ENCODE results near the gene GRIN2C. TPM values are rescaled to one million over a fixed set of nuclear protein-coding genes. Genes with fewer than 3 reads are reported as not detected.
A peak's percentile ranks its signal among the peaks of the same experiment; 100 is the strongest.
"Not testable (repeated sequence)": the region's sequence is repeated elsewhere in the genome, so short reads cannot be mapped to it uniquely, and the experiment has no call there.

Gene GRIN2C
- total RNA-seq, 2 experiments from 2014 or later, result not detected

DNA sequence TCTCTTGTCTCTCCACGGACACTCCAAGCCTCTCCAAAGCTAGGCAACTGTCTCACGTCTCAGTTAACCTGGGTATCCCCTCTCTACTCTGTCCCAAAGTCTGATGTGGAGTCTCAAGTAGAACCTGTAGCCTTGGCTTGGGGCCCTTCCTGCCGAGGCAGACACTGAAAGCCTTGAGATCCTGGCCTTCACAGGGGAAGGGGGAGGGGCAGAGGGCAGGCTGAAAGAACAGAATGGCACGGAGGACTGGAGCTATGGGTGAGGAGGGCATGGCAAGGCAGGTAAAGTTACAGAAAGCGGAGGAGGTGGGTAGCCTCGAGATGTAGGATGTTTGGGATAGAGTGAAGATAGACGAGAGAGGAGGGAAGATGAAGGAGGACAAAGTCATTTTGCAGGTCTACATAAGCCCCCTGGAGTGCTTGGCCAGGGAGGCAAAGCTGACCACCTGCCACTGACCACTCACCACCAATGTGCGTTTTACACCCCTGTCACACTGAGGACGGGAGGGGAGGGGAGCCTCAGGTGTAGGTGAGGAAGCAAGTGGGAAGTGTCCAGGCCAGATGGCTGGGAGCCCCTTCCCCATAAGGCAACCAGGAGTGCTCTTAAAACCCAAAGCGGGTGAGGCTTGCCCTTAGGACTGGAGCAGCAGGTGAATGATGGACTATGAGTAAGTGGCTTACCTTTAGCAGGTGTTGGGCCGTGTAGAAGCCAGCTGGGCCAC is 11.8 kb upstream of the GRIN2C start:
- no peaks in the 10 kb centered on the region for H3K9me3 Mint-ChIP-seq
- H3K4me1 Mint-ChIP-seq (ENCODE audit: low read depth), result peaks cover 15% of the 10 kb centered on the region
- no peaks in the 10 kb centered on the region for H3K27me3 Mint-ChIP-seq
- intact Hi-C loops (cut with micrococcal nuclease), result no loop called here
- ATAC-seq (no peak), DNase-seq (no peak)
- CTCF ChIA-PET, result interaction anchor here (1.1 to 13.9 kb wide), 3 partner anchors 10 to 80 kb away, joined by 3 to 139 read pairs (median 11); partner anchors contain the start of gene GRIN2C
- POLR2A ChIA-PET, result interaction anchor here (0.7 kb wide), 1 partner anchor 9 kb away, joined by 3 read pairs; no protein-coding TSS in a partner anchor
- no peak overlapping the region for H3K27ac Mint-ChIP-seq
- no peaks in the 10 kb centered on the region for H3K36me3 Mint-ChIP-seq (ENCODE audit: low read depth)
- TF ChIP-seq, protein P1, sequence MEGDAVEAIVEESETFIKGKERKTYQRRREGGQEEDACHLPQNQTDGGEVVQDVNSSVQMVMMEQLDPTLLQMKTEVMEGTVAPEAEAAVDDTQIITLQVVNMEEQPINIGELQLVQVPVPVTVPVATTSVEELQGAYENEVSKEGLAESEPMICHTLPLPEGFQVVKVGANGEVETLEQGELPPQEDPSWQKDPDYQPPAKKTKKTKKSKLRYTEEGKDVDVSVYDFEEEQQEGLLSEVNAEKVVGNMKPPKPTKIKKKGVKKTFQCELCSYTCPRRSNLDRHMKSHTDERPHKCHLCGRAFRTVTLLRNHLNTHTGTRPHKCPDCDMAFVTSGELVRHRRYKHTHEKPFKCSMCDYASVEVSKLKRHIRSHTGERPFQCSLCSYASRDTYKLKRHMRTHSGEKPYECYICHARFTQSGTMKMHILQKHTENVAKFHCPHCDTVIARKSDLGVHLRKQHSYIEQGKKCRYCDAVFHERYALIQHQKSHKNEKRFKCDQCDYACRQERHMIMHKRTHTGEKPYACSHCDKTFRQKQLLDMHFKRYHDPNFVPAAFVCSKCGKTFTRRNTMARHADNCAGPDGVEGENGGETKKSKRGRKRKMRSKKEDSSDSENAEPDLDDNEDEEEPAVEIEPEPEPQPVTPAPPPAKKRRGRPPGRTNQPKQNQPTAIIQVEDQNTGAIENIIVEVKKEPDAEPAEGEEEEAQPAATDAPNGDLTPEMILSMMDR (IDR thresholded peaks at IDR 0.05), result no peak
- H3K4me3 Mint-ChIP-seq, result peak overlapping the region; percentile 75

DNA sequence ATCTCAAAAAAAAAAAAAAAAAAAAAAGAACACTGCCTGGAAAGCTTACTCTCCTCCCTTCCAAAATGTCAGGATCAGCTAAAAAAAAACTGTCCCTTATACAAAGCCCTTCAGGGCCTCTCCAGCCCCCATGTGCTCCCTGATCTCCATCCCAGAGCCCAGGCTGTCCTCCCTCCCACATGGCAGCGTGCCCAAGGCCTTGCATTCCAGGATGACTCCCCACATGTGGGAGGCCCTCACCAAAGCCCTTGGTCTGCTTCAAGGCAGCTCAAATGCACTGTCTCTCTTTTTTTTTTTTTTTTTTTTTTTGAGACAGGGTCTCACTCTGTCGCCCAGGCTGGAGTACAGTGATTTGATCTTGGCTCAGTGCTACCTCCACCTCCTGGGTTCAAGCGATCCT is 10.8 kb upstream of the GRIN2C start:
- no peaks in the 10 kb centered on the region for H3K36me3 Mint-ChIP-seq (ENCODE audit: low read depth)
- ATAC-seq, result no peak
- intact Hi-C loops (cut with micrococcal nuclease), result no loop called here
- peaks cover 15% of the 10 kb centered on the region for H3K4me1 Mint-ChIP-seq (ENCODE audit: low read depth)
- H3K27me3 Mint-ChIP-seq, result no peaks in the 10 kb centered on the region
- POLR2A ChIA-PET, result no interaction called here
- H3K9me3 Mint-ChIP-seq, result no peaks in the 10 kb centered on the region
- H3K27ac Mint-ChIP-seq, result no peak overlapping the region
- TF ChIP-seq, protein P1 (IDR thresholded peaks at IDR 0.05), result no peak
- no peak for DNase-seq
- H3K4me3 Mint-ChIP-seq, result no peak overlapping the region
- CTCF ChIA-PET, result interaction anchor here (1.0 to 13.9 kb wide), 3 partner anchors 9 to 214 kb away, joined by 3 to 139 read pairs (median 11); partner anchors contain the start of gene GRIN2C

DNA sequence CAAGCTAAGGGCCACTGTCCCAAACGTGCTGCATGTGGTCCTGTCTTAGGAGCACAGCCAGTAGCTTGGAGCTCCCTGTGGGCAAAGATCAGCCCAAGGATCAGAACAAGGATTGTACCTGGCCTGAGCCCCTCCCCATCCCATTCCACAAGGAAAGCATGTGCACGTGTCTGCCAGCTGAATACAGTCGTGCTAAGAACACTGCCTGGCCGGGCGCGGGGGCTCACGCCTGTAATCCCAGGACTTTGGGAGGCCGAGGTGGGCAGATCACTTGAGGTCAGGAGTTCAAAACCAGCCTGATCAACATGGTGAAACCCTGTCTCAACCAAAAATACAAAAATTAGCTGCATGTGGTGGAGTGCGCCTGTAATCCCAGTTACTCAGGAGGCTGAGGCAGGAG is 10.3 kb upstream of the GRIN2C start:
- ChIA-PET CTCF (interaction anchor here (0.8 to 13.9 kb wide), 4 partner anchors 8 to 213 kb away, joined by 3 to 139 read pairs (median 7); partner anchors contain the start of gene GRIN2C), POLR2A (interaction anchor here (0.7 kb wide), 1 partner anchor 10 kb away, joined by 3 read pairs; no protein-coding TSS in a partner anchor)
- H3K27ac Mint-ChIP-seq; intact Hi-C loops (cut with micrococcal nuclease); DNase-seq; H3K36me3 Mint-ChIP-seq (ENCODE audit: low read depth); H3K4me3 Mint-ChIP-seq; ATAC-seq; H3K27me3 Mint-ChIP-seq; H3K9me3 Mint-ChIP-seq: not testable (repeated sequence)
- H3K4me1 Mint-ChIP-seq (ENCODE audit: low read depth), result peaks cover 10% of the 10 kb centered on the region

DNA sequence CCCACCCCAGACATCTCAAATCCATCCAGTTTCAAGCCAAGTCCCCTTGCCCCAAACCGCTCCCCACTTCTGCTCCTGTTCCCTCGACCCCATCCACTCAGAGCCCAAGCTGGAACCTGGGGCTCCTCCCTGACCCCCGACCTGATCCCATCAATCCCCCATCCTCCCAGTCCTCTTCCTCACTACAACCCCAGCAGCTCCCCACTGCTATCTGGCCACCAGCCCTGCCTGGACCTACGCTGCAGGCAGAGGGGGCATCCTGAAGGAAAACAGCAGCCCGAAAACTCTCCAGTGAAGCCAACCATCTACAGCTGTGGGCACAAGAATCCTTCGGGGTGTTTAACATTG is 9.2 kb upstream of the GRIN2C start:
- TF ChIP-seq, protein P1 (IDR thresholded peaks at IDR 0.05), result no peak

DNA sequence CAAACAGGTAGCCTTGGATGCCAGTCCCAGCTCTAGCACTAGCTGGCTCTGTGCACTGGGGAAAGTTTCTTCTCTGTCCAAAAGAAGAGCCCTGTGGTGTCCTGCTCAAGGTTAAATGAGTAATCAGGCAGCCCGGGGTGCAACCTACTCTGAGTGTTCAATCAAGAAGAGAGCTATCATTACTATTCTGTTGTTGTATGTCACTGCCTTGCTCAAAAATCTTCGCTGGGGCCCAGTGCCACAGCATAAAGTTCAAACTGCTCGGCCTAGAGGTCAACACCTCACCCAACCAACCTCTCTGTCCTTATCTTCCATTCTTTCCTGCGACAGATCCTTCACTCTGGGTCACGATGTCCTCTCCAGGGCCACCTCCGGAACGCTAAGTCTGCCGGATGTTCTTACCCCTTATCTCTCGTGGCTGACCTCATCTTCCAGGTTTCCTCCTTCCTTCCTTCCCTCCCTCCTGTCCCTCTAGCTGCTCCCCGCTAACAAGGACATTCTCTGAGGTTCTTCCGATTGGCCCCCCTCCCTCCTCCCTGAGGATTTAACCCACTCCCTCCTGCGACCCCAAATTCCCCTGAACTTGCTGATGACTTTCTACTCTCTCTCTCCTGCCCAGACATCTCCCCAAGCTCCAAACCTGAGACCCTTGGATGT is 8.7 kb upstream of the GRIN2C start:
- TF ChIP-seq, protein P1 (IDR thresholded peaks at IDR 0.05), result no peak
- Mint-ChIP-seq H3K27me3 (no peaks in the 10 kb centered on the region), H3K4me3 (no peak overlapping the region), H3K4me1 (ENCODE audit: low read depth) (peaks cover 10% of the 10 kb centered on the region), H3K9me3 (no peaks in the 10 kb centered on the region), H3K36me3 (ENCODE audit: low read depth) (no peaks in the 10 kb centered on the region), H3K27ac (no peak overlapping the region)
- intact Hi-C loops (cut with micrococcal nuclease), result no loop called here
- ChIA-PET POLR2A (interaction anchor here (0.9 to 1.0 kb wide), 2 partner anchors 9 to 36 kb away, joined by 3 read pairs; partner anchors contain the start of gene GRIN2C), CTCF (interaction anchor here (1.3 to 1.6 kb wide), 2 partner anchors 77 to 211 kb away, joined by 4 to 7 read pairs; no protein-coding TSS in a partner anchor)
- ATAC-seq, result no peak
- DNase-seq, result no peak

More for the DNA sequence above, 9.2 kb upstream of the GRIN2C start:
- Mint-ChIP-seq H3K27ac (no peak overlapping the region), H3K36me3 (ENCODE audit: low read depth) (no peaks in the 10 kb centered on the region), H3K4me1 (ENCODE audit: low read depth) (peaks cover 10% of the 10 kb centered on the region), H3K4me3 (no peak overlapping the region), H3K27me3 (no peaks in the 10 kb centered on the region), H3K9me3 (no peaks in the 10 kb centered on the region)
- ATAC-seq (no peak), DNase-seq (no peak)
- intact Hi-C loops (cut with micrococcal nuclease), result no loop called here
- POLR2A ChIA-PET, result interaction anchor here (0.9 kb wide), 1 partner anchor 9 kb away, joined by 3 read pairs; the partner anchor contains the start of gene GRIN2C
- CTCF ChIA-PET, result interaction anchor here (1.3 to 13.9 kb wide), 3 partner anchors 7 to 211 kb away, joined by 4 to 139 read pairs (median 7); partner anchors contain the start of gene GRIN2C

Data from activated CD8-positive, alpha-beta T cell treated with anti-CD3 and anti-CD28 coated beads for 36 hours (primary cell).